Midbrain (tissue), 1 donor: ENCODE data around the gene KHDC4.
"Not testable (repeated sequence)": the region's sequence is repeated elsewhere in the genome, so short reads cannot be mapped to it uniquely, and the experiment has no call there.

Experiments used
- DNase-seq: peaks from one replicate; lab custom pipeline; 2025; lab: John Stamatoyannopoulos, UW

Gene KHDC4

GRCh38 chr1:155900161-155900560 is 34.1 kb downstream of the KHDC4 start:
- DNase-seq = no peak

- DNase-seq = no peak
These were observed 34.5 kb downstream of the KHDC4 start for GRCh38 chr1:155899683-155900082.

GRCh38 chr1:155898888-155899287 is 35.3 kb downstream of the KHDC4 start:
- no peak for DNase-seq

GRCh38 chr1:155897746-155898145 is 36.5 kb downstream of the KHDC4 start:
- no peak for DNase-seq

- not testable (repeated sequence) for DNase-seq
These were observed 37.7 kb downstream of the KHDC4 start for GRCh38 chr1:155896476-155896875.

- not testable (repeated sequence) for DNase-seq
These were observed 38.6 kb downstream of the KHDC4 start for GRCh38 chr1:155895617-155896016.

GRCh38 chr1:155893389-155894142 is 40.6 kb downstream of the KHDC4 start:
- no peak for DNase-seq

- no peak for DNase-seq
These were observed 41.4 kb downstream of the KHDC4 start for GRCh38 chr1:155892796-155893195.

GRCh38 chr1:155890251-155890650 is 44.0 kb downstream of the KHDC4 start:
- DNase-seq = no peak

- DNase-seq = no peak
These were observed 44.6 kb downstream of the KHDC4 start for GRCh38 chr1:155889566-155889965.

- DNase-seq = no peak
These were observed 45.7 kb downstream of the KHDC4 start for GRCh38 chr1:155888481-155888880.

GRCh38 chr1:155884982-155885381 is 49.2 kb downstream of the KHDC4 start:
- no peak for DNase-seq

GRCh38 chr1:155884031-155884960 is 49.9 kb downstream of the KHDC4 start:
- DNase-seq = peak; percentile 24

GRCh38 chr1:155882766-155883165 is 51.4 kb downstream of the KHDC4 start:
- no peak for DNase-seq

- DNase-seq = no peak
These were observed 52.0 kb downstream of the KHDC4 start for GRCh38 chr1:155882235-155882634.

GRCh38 chr1:155880950-155881349 is 53.3 kb downstream of the KHDC4 start:
- no peak for DNase-seq

GRCh38 chr1:155880251-155880650 is 54.0 kb downstream of the KHDC4 start:
- no peak for DNase-seq

- DNase-seq = no peak
These were observed 56.3 kb downstream of the KHDC4 start for GRCh38 chr1:155877945-155878344.

- no peak for DNase-seq
These were observed 60.4 kb downstream of the KHDC4 start for GRCh38 chr1:155873860-155874259.

- peak; percentile 67 for DNase-seq
These were observed 61.7 kb downstream of the KHDC4 start for GRCh38 chr1:155872527-155872926.

- peak; percentile 94 for DNase-seq
These were observed 62.8 kb downstream of the KHDC4 start for GRCh38 chr1:155871390-155871789.

- DNase-seq = no peak
These were observed 66.4 kb downstream of the KHDC4 start for GRCh38 chr1:155867766-155868165.

GRCh38 chr1:155864393-155864792 is 69.8 kb downstream of the KHDC4 start:
- DNase-seq = no peak
